ENCODE data around the gene DLG2.

DLG2 gene

DNA sequence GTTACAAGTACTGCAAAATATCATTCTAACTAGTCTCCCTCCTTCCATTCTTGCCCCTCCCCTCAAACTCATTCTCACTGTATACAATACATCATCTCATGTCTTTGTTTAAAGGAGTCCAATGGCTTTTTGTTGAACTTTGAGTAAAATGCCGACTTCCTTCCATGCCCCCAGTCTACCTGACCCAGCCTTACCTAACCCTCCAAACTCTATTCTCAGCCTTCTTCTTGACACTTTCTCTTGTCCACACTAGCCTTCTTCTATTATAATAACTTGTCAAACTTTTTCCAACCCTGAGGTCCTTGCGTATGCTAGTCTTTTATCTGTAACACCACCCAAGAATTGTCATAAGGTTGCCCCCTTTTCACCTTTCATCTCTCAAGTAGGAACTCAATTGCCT lies 1329.6 kb downstream of the DLG2 start:
- DNase-seq: no peak

DNA sequence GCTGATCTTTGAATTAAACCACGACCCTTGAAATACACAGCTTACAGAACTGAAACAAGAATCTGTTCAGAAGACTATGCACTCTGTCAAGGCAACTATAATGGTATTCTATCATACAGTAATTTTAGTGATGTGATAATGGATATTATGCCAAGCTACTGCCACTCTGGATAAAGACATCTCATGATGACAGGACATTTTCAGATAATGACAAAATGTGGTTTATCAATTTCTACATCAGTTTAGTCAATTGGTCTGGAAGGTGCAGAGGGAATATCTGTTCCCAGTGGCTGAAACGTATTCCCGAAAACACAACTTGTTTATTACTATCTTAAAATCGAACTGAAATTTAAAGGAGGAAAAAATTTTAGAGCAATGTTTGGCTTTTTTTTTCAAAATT lies 1331.3 kb downstream of the DLG2 start:
- no peak for DNase-seq

DNA sequence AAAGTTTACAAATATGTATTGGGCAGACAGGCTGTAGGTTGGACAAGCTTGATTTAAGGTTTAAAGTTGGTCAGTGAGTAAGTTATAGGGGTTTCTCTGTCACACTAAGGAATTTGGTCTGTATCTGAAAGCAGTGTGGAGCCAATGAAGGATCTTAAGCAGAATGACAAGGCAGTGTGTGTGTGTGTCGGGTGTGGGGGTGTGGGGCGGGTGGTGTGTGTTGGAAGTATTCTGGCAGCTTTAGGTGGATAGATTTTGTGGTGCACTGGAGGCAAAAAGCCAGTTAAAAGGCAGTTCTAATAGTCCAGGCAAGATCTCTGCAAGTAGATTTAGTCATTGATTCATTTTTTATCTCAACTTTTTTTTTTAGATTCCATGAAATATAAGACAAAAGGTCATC lies 1334.2 kb downstream of the DLG2 start:
- DNase-seq: no peak

DNA sequence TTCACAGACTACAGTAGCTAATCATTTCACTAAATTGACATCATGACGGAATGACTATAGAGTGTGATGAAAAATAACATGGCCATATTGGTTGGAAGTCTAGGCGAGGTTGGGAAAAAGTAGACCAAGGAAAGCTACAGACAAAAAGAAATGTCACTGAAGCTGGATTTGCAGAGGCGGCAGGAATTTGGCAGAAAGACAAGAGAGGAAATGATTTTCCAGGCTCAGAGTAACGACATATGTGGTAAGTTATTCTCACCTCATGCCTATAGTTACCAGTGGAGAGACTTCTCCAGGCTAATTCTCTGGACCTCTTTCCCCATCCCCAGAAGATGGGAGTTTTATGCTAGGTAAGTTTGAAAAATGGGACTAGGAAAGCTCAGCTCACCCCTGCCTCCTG lies 1335.1 kb downstream of the DLG2 start:
- DNase-seq: no peak

GRCh38 chr11:84290647-84291046 lies 1336.5 kb downstream of the DLG2 start:
- no peak for DNase-seq

- no peak for DNase-seq
Measured at GRCh38 chr11:84289381-84289906, 1337.7 kb downstream of the DLG2 start.

- no peak for DNase-seq
Measured at GRCh38 chr11:84273541-84273940, 1353.6 kb downstream of the DLG2 start.

- DNase-seq: no peak
Measured at GRCh38 chr11:84270466-84270865, 1356.7 kb downstream of the DLG2 start.

- DNase-seq: no peak
Measured at GRCh38 chr11:84264066-84264465, 1363.1 kb downstream of the DLG2 start.

GRCh38 chr11:84261707-84262106 lies 1365.4 kb downstream of the DLG2 start:
- no peak for DNase-seq

DNA sequence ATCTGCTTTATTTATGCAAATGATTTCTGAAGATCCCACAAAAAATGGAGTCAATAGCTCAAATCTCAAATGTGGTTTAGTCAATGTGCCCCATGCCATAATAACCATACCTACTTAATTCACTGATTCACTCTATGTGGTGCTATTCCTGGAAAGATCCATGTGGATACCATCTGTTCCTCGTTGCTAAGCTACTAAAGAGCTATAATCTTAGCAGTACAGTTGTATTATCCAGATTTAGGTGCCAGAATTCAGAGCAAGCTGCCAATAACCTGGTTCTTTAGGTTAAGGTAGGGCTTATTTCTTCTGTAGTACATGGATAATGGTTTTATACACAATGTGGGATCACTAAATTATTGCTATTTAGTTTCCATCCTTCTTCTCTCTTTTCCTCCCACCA lies 1366.3 kb downstream of the DLG2 start:
- DNase-seq: no peak

DNA sequence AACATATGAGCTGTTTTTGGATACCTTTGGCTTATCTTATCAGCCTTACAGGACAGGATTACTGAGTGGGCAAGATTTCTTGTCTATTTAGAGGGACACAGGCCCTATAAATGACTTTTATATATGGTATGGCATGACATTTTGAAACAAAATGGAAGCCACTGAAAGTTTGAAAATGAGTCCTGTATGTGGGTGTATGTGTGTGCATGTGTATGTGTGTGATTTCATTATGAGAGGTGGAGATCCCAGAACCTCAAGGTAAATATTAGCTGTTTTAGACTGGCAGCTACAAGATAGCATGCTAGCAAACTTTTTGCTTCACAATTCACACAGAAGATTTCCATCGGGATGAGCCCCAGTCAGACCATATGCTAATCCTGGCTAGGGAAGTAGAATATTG lies 1370.5 kb downstream of the DLG2 start:
- no peak for DNase-seq

- no peak for DNase-seq
Measured at GRCh38 chr11:84255483-84255882, 1371.7 kb downstream of the DLG2 start.

GRCh38 chr11:84250834-84251613 lies 1376.1 kb downstream of the DLG2 start:
- DNase-seq: no peak

DNA sequence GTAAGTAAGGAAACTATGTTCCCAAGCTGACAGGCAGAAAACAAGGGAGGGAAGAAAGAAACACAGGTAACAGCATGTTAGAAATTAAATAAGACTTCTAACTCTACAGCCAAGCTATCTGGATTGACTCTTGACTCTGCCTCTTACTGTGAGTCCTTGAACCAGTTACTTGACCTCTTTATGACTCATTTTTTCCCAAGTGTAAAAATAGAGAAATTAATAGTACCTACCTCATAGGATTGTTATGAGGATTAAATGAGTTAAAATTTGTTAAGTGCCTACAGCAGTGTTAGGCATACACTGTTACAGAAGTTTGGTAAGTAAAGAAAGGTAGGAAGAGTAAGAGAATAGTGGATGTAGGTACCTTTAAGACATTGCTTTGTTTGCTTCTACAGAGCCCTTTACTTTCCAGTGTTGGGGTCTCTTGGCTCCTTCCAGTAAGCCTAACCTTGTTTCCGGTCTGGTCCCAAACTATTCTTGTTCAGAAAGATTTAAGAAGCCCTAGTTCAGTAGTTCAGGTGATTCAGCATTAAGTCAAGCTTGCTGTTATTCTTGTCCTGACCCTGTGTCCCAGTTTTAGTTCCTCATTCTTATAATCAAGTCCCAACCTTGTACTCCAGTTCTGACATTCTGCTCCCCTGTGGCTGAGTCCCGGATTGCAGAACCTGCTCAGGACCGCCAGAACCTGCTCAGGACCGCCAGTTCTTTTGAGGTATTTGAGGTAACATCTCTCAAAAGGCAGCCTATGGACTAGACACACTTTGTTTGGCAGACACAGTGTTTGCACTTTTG lies 1377.6 kb downstream of the DLG2 start:
- DNase-seq: no peak

GRCh38 chr11:84247926-84248325 lies 1379.2 kb downstream of the DLG2 start:
- no peak for DNase-seq

DNA sequence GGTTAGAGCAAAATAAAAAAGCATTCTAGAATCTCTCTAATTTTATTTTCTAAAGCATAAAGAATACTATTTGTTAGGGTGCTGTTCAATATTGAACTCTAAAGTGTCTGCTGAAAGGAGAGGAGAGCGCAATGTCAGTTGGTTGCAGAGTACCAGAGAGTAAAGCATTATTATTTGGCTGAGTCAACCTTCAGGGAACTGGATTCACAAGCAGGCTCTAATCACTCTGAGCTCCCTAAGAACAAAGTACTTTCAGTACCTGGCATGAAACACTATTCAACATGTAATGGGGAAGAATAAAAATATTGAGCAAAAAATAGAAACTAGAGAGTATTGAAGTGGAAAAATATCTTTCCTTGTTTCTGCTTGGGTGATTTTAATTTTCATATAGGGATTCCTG lies 1380.0 kb downstream of the DLG2 start:
- DNase-seq: no peak

GRCh38 chr11:84243629-84244263 lies 1383.4 kb downstream of the DLG2 start:
- no peak for DNase-seq

- no peak for DNase-seq
Measured at GRCh38 chr11:84241343-84242131, 1385.6 kb downstream of the DLG2 start.

- DNase-seq: no peak
Measured at GRCh38 chr11:84240847-84241246, 1386.3 kb downstream of the DLG2 start.

DNA sequence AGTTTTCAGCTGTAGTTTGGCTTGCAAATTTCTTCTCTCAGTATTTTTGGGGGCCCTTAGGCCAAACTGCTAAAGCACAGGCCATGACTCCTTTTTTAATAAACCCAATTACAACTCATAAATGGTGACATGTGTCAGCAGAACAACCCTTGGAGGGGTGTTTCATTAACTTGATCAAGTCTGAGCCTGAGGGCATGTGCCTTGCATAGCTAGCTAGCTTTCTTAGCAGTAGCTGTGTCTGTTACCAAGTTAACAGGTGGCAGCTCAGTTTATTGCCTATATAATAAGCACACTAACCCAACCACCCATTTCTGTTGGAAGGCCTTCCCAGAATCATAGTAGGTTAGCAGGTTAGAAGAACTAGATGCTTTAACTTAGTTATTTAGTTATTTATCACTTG lies 1390.7 kb downstream of the DLG2 start:
- no peak for DNase-seq

DNA sequence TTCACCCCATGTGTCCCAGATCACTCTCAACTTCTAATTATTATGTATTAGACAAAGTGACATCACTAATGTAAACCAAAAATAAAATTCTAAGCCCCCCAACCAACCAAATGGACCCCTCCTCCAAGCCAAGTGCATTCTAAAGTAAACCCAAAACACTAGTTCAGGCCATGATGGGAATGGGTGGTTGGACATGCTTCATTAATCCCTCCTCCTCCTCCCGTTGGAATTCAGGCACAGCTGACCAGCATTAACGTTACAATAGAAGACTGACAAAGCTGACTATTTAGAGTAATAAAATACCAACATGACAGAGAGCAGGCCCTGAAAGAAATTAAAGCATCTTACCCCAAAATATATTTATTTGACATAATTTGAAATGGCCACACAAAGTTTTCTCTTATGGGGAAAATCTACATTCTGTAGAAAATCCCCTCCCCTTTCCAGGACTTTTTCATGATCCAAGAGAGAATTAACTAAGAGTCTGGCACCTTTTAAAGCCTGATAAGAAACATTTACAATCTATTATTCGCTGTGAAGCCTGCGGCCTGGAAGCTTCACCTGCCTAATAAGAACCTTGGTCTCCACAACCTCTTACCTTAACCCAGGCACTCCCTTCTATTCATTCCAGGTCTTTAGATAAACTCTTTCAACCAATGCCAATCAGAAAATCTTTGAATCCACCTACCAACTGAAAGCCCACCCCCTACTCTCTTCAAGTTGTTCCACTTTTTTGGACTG lies 1392.5 kb downstream of the DLG2 start:
- no peak for DNase-seq

Measured in NCI-H2107 (cell line).